ENCODE results near the gene SMG9.

Gene SMG9

GRCh38 chr19:43760941-43761340, 6.2 kb upstream of the SMG9 start:
- Histone ChIP-seq H3K27ac (no peak overlapping the region), H4K20me1 (ENCODE audit: insufficient read depth) (no peaks in the 10 kb centered on the region), H3K27me3 (ENCODE audit: insufficient read depth, low read depth) (no peaks in the 10 kb centered on the region), H3K9ac (no peak overlapping the region), H3K79me2 (ENCODE audit: insufficient read depth, low read depth) (no peaks in the 10 kb centered on the region; the same call in 1 of the 2 replicates), H3K36me3 (ENCODE audit: insufficient read depth) (no peaks in the 10 kb centered on the region), H3K4me2 (no peak overlapping the region), H3K4me3 (IDR thresholded peaks at IDR 0.05; ENCODE audit: insufficient read depth, low read depth, low read length) (no peak overlapping the region), H3K4me1 (ENCODE audit: low read depth, poor library complexity, severe bottlenecking) (peaks cover 2% of the 10 kb centered on the region), H2AFZ (ENCODE audit: low read depth) (no peak overlapping the region)
- TF ChIP-seq, protein P1, sequence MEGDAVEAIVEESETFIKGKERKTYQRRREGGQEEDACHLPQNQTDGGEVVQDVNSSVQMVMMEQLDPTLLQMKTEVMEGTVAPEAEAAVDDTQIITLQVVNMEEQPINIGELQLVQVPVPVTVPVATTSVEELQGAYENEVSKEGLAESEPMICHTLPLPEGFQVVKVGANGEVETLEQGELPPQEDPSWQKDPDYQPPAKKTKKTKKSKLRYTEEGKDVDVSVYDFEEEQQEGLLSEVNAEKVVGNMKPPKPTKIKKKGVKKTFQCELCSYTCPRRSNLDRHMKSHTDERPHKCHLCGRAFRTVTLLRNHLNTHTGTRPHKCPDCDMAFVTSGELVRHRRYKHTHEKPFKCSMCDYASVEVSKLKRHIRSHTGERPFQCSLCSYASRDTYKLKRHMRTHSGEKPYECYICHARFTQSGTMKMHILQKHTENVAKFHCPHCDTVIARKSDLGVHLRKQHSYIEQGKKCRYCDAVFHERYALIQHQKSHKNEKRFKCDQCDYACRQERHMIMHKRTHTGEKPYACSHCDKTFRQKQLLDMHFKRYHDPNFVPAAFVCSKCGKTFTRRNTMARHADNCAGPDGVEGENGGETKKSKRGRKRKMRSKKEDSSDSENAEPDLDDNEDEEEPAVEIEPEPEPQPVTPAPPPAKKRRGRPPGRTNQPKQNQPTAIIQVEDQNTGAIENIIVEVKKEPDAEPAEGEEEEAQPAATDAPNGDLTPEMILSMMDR (conservative IDR thresholded peaks at IDR 0.05; ENCODE audit: low read depth, low read length): no peak

DNA sequence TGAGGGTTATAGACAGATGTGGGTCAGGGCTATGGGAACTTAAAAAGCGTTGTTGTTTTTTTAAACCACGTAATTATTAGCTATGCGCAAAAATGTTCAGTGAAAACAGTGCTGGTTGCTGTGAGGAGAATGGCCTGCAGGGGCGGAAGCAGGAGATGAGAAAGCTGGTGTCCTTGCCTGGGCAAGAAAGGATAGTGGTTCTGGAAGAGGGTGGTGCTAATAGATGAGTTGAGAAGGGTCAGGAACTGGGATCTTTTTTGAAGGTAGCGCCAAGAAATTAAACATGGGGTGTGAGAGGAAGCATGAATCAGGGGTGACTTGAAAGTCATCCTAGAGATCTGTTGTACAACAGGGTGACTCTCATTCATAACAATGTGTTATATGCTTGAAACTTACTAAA, 4.8 kb upstream of the SMG9 start:
- Histone ChIP-seq H3K27me3 (ENCODE audit: insufficient read depth, low read depth) (no peaks in the 10 kb centered on the region), H4K20me1 (ENCODE audit: insufficient read depth) (no peaks in the 10 kb centered on the region), H3K27ac (no peak overlapping the region), H3K4me1 (ENCODE audit: low read depth, poor library complexity, severe bottlenecking) (peaks cover 6% of the 10 kb centered on the region), H3K36me3 (ENCODE audit: insufficient read depth) (no peaks in the 10 kb centered on the region), H3K4me3 (IDR thresholded peaks at IDR 0.05; ENCODE audit: insufficient read depth, low read depth, low read length) (no peak overlapping the region), H3K9ac (no peak overlapping the region), H3K79me2 (ENCODE audit: insufficient read depth, low read depth) (peaks cover 4% of the 10 kb centered on the region; the same call in 1 of the 2 replicates), H2AFZ (ENCODE audit: low read depth) (no peak overlapping the region), H3K4me2 (no peak overlapping the region)
- TF ChIP-seq, protein P1 (conservative IDR thresholded peaks at IDR 0.05; ENCODE audit: low read depth, low read length): no peak

GRCh38 chr19:43755256-43755801, 567 bp upstream of the SMG9 start:
- TF ChIP-seq, protein P1 (conservative IDR thresholded peaks at IDR 0.05; ENCODE audit: low read depth, low read length): no peak
- no peaks in the 10 kb centered on the region for H3K27me3 ChIP-seq (ENCODE audit: insufficient read depth, low read depth)
- H3K79me2 ChIP-seq (ENCODE audit: insufficient read depth, low read depth): peaks cover 17% of the 10 kb centered on the region; the same call in 1 of the 2 replicates
- H3K4me1 ChIP-seq (ENCODE audit: low read depth, poor library complexity, severe bottlenecking): peaks cover 12% of the 10 kb centered on the region
- H3K27ac ChIP-seq: peak overlapping the region; percentile 99
- peak overlapping the region; percentile 77 for H3K4me2 ChIP-seq
- H3K36me3 ChIP-seq (ENCODE audit: insufficient read depth): peaks cover 3% of the 10 kb centered on the region; the same call in 1 of the 2 replicates
- peak overlapping the region; percentile 36 for H3K4me3 ChIP-seq (IDR thresholded peaks at IDR 0.05; ENCODE audit: insufficient read depth, low read depth, low read length)
- H4K20me1 ChIP-seq (ENCODE audit: insufficient read depth): no peaks in the 10 kb centered on the region
- H3K9ac ChIP-seq: peak overlapping the region; percentile 99
- H2AFZ ChIP-seq (ENCODE audit: low read depth): peak overlapping the region; percentile 85

GRCh38 chr19:43754253-43754502, 584 bp downstream of the SMG9 start:
- TF ChIP-seq, protein P1 (conservative IDR thresholded peaks at IDR 0.05; ENCODE audit: low read depth, low read length): no peak
- peaks cover 17% of the 10 kb centered on the region; the same call in 1 of the 2 replicates for H3K79me2 ChIP-seq (ENCODE audit: insufficient read depth, low read depth)
- H3K36me3 ChIP-seq (ENCODE audit: insufficient read depth): peaks cover 3% of the 10 kb centered on the region; the same call in 1 of the 2 replicates
- peak overlapping the region; percentile 65 for H3K4me2 ChIP-seq
- H2AFZ ChIP-seq (ENCODE audit: low read depth): peak overlapping the region; percentile 85
- peak overlapping the region; percentile 99 for H3K9ac ChIP-seq
- H3K27me3 ChIP-seq (ENCODE audit: insufficient read depth, low read depth): no peaks in the 10 kb centered on the region
- H3K4me1 ChIP-seq (ENCODE audit: low read depth, poor library complexity, severe bottlenecking): peaks cover 12% of the 10 kb centered on the region
- H4K20me1 ChIP-seq (ENCODE audit: insufficient read depth): no peaks in the 10 kb centered on the region
- peak overlapping the region; percentile 99 for H3K27ac ChIP-seq
- H3K4me3 ChIP-seq (IDR thresholded peaks at IDR 0.05; ENCODE audit: insufficient read depth, low read depth, low read length): peak overlapping the region; percentile 36
